Erythroblast (primary cell): ENCODE measurements around the gene GSTM5.

Source experiments
- DNase-seq, 2 experiments: peaks; one replicate each; lab custom pipeline; 2025; lab: John Stamatoyannopoulos, UW
- POLR2A ChIP-seq: IDR thresholded peaks from 2 replicates; pipeline ENCODE4 v1.6.1; 2011; ENCODE audit warnings: mild to moderate bottlenecking, low read length

The GSTM5 gene

DNA sequence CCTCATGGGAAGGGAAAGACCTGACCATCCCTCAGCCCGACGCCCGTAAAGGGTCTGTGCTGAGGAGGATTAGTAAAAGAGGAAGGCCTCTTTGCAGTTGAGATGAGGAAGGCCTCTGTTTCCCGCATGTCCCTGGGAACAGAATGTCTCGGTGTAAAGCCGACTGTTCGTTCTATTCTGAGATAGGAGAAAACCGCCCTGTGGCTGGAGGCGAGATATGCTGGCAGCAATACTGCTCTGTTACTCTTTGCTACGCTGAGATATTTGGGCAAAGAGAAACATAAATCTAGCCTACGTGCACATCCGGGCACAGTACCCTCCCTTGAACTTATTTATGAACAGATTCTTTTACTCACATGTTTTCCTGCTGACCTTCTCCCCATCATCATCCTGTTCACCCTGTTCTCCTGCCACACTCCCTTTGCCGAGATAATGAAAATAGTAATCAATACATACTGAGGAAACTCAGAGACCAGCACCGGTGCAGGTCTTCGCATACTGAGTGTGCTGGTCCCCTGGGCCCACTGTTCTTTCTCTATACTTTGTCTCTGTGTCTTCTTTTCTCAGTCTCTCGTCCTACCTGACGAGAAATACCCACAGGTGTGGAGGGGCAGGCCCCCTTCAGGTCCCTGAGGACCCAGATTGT is 55.1 kb downstream of the GSTM5 start:
- peak; percentile 34 for TF ChIP-seq POLR2A
- peak in 1 of 2 experiments; percentile 22 for DNase-seq
